Stimulated activated CD8-positive, alpha-beta memory T cell treated with anti-CD3 and anti-CD28 coated beads, Interleukin-15, amount 100 ng/mL, for 4 hours (primary cell): Measurements from ENCODE around the gene RXRB.
"Not testable (repeated sequence)": the region's sequence is repeated elsewhere in the genome, so short reads cannot be mapped to it uniquely, and the experiment has no call there.

Experiments
- DNase-seq, 2 donors: peaks; one replicate each; pipeline ENCODE4 v3.0.0-alpha.2; 2020; ENCODE audit warnings: low read depth in 2 of 2

Gene RXRB

DNA sequence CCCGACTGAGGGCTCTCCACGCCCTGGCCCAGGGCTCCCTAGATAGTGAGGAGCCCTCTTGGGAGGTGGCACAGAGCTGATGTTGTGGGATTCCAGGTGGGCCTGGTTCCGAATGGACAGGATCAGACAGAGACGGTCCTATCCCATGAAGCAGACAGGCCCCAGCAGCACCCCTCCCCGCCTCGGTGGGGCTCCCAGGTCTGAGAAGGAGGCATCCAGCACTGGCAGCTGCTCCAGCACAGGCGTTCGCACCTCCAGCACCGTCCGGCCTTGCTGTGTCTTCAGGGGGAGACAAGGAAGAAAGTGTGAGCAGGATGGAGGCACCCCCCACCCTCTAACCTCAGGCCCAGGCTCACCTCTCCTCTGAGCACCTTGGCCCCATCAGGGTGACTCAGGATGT is 36.9 kb downstream of the RXRB start:
- DNase-seq = no peak

DNA sequence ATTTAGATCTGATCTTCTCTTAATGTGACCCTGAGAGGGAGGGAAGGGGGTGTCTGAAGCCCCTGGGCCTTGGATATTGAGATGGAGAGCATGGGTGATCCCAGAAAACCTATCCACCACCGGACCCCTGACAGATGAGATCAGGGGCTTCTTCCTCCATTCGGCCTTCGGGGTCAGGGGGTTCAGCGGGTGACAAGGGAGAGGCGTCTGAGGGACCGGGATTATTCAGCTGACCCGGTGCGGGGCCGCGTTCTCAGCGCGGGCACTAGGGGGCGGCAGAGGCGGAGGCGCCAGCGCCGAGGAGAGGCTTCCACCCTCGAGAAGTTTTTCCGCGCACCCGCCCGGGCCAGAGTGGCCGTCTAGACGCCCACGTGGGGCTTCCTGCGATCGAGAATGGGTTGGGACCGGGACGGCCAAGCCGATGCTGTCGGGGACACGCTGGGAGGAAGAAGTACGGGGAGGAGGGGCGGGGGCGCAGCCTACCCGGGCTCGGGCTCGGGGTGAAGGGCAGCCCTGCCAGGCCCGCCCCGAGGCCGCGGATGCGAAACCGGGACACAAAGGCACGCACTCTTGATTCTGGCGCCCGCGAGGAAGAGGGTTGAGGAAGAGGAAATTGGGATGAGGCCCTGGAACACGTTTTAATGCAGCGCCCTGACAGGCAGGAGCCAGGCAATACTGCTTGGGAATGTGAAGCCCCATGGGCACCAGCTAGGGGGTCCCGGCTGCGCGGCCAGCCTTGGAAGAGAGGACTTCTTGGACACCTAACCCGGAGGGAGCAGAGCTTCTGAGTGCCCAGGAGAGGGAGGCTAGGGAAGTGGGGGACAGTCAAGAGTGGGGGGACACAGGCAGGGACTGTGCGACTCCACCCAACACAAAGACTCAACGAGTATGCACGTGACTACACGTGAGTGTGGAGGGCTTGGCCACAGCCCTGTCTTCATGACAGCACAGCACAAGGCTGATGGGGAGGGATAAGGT is 38.8 kb downstream of the RXRB start:
- peak; percentile 60 to 68 for DNase-seq

DNA sequence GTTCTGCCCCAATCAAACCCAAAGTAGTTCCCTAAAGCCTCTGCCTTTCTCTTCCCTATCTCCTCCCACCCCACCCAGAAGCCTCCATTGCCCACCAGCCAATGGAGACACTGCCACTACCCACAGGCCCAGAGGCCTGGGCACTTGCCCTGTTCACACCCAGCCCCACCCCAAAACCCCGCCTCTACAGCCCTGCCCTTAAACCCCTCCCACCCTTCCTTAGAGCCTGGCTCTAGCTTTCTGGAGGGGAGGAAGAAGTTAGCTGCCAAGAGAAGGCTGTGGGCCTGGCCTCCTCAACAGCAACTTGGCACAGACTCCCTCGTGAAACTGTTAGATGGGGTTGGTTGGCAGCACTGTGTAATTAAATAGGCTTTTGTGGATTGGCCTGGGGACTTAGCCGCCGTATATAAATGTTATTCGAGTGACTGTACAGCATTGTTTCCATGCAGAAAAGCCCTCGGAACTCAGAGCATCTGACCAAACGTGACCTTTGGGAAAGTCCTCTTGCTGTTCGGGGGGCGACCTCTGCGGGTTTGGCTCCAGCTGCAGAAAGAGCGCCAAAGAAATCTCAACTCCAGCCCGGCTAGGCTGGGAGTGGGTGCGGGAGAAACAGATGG is 39.6 kb downstream of the RXRB start:
- DNase-seq = no peak

DNA sequence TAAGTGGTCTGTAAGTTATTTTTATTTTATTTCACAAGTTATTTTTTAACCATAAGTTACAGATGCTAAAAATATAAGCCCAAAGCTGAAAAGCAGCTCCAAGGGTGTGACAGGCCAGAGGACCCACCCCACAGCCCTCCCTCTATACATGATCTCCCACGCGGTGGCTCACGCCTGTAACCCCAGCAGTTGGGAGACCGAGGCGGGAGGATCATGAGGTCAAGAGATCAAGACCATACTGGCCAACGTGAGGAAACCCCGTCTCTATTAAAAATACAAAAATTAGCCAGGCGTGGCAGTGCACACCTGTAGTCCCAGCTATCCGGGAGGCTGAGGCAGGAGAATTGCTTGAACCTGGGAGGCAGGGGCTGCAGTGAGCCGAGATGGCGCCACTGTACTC is 40.4 kb downstream of the RXRB start:
- DNase-seq = no peak

DNA sequence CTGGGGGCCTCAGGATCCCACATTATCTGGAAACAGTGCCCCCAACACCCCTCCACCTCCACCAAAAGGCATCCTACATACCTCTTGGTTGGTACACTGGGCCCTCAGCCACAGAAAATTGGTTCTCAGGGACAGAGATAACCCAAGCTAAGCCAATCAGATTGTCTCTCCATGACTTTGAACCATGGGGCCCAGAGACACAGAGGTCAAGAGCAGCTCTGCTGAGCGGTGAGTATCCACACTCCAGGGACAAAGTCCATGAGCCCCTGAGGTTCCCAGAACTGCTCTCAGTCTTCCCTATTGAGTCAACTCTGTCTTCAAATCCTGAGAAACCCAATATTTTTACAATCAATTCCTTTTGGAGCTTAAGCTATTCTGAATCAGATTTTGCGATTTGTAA is 43.5 kb downstream of the RXRB start:
- DNase-seq = no peak

DNA sequence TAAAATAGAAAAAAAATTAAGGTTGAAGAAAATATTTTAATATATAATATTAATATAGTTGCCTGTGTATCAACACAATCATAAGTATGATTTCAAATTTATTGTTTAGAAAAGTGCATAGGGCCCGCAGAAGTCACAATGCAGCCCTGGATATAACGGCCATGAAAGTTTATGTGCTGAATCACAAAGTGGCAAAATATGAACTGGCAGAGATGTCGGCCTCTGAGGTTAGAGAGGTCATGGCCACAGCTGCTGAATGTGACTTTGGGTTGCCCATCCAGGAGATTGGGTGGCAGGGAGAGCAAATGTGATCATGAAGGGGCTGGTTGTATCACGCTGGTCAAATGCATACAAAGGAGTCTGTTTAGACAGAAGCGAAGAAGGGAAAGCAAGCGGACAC is 43.9 kb downstream of the RXRB start:
- DNase-seq = no peak

DNA sequence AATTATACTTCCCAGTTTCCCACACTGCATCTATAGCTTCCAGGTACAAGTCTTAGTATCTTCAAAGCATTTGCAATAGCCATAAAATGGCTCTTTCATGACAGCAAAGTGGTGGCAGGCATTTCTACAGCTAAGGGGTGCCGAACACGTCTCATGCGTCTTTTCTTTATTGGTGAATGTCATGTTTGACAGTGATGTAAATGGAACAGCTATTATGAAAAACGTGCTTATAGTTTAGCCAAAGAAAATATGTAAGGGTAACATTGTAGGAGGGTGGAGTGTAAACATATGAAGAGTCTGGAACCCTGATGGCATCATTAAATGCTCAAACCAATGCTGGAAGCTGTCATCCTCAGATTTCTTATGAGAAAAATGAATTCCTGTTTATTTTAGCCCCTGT is 46.1 kb downstream of the RXRB start:
- DNase-seq = no peak

DNA sequence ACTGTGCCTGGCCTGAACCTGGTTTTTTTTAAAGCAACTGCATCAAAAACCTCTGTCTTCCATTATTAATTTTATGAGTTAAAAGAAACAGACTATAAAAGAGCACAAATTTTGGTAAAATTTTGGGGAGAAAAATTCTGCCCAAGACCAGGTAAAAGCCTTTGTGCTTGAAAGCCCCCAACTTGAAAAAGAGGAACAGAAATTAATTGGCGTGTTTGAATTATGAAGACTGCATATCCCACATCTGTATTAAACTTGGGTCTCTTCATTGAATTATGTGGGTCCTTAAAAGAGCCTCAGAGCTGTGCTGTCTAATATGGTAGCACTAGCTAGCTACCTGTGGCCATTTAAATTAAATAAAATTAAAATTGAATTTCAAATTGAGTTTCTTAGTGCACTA is 49.4 kb downstream of the RXRB start:
- DNase-seq = no peak

DNA sequence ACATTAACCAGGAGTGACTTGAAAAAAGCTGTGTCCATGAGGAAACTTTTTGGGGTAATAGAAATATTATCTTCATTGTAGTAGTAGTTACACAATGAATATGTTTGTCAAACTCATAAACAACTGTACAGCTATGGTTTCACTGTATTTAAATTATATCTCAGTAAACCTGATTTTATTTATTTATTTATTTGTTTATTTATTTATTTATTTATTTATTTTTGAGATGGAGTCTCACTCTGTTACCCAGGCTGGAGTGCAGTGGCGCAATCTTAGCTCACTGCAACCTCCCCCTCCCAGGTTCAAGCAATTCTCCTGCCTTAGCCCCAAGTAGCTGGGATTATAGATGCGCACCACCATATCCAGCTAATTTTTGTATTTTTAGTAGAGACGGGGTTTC is 49.9 kb downstream of the RXRB start:
- DNase-seq = not testable (repeated sequence)

DNA sequence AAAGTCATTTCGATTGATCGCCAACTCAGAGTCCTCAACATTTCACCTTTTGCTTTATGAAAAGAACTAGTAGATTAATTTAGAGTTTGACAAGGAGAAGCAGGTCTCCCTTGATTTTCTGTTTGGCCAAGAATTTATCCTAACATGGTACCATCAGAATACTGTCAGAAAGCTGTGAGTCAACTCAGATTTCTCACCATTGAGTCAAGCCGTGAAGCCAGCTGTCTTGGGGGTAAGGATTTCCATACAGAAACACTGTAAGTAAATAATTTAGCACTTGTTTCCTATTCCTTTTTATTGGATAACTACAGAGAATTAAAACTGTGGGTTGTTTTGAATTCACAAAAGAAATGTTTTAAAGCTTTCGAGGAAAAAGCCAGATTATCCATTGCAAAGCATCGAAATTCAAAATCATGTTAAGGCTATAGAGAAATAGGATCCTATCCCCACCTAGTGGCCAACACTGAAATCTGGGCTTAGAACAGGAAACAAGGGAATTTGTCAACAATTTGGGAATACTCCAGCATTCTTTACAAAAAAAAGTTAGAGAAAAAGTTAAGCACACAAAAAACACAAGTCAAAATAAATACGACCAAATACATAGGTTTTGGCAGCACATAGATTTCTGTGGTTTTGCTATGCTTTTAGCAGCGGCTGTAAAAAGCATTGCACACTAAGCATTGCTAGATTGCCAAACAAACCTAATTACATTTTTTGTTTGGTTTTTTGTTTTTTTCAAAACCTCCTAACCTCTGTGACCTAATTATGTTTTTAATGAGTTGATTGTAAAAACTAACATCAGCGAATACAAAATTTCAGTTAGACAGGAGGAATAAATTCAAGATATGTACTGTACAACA is 52.4 kb downstream of the RXRB start:
- no peak for DNase-seq

DNA sequence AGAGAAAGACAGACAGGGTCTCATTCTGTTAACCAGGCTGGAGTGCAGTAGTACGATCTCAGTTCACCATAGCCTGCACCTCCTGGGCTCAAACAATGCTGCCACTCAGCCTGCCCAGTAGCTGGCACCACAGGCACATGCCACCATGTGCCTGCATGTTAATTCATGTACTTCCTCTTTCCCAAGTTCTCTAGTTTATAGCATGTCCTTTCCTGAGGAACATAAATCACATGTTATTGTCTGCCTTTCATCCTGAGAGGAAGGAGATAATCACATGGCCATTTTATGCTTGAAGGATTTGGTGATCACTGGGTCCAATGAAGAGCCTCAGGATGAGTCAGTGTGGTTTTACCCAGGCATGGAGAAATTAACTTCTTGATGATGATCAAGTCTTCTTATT is 56.1 kb downstream of the RXRB start:
- no peak for DNase-seq
